Measurements from ENCODE around the gene PLD5.

DNA sequence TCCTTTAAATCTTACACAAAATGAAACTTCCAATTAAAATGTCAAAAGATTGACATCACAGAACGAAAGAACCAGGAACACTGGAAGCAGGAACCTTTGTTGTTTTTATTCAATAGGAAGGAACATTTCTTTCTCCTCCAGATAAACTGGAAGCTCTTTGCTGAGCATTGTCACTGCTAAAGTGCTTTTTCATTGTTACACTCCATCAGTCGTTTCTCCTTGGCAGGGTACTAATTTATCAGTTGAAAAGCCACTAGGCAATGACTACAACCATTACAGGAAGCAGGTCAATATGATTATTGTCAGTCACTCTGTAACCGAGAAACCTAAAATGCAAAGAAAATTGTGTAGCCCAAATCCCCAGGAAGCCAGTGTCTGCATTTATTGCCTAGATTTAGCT is 362.4 kb downstream of the PLD5 start:
- TF ChIP-seq, protein P1, sequence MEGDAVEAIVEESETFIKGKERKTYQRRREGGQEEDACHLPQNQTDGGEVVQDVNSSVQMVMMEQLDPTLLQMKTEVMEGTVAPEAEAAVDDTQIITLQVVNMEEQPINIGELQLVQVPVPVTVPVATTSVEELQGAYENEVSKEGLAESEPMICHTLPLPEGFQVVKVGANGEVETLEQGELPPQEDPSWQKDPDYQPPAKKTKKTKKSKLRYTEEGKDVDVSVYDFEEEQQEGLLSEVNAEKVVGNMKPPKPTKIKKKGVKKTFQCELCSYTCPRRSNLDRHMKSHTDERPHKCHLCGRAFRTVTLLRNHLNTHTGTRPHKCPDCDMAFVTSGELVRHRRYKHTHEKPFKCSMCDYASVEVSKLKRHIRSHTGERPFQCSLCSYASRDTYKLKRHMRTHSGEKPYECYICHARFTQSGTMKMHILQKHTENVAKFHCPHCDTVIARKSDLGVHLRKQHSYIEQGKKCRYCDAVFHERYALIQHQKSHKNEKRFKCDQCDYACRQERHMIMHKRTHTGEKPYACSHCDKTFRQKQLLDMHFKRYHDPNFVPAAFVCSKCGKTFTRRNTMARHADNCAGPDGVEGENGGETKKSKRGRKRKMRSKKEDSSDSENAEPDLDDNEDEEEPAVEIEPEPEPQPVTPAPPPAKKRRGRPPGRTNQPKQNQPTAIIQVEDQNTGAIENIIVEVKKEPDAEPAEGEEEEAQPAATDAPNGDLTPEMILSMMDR (IDR thresholded peaks at IDR 0.05; ENCODE audit: low read length): no peak
- TF ChIP-seq EZH2 (optimal IDR thresholded peaks at IDR 0.05; ENCODE audit: low read depth, low read length): no peak

Measured in MM.1S (cell line).